ENCODE results near the gene POLR3H. TPM values are rescaled to one million over a fixed set of nuclear protein-coding genes. Genes with fewer than 3 reads are reported as not detected.

Gene POLR3H
- polyA plus RNA-seq, 1 donor (not counting 4 experiments of a cell fraction or from before 2014, with no cell fraction given) = 44.7 TPM

DNA sequence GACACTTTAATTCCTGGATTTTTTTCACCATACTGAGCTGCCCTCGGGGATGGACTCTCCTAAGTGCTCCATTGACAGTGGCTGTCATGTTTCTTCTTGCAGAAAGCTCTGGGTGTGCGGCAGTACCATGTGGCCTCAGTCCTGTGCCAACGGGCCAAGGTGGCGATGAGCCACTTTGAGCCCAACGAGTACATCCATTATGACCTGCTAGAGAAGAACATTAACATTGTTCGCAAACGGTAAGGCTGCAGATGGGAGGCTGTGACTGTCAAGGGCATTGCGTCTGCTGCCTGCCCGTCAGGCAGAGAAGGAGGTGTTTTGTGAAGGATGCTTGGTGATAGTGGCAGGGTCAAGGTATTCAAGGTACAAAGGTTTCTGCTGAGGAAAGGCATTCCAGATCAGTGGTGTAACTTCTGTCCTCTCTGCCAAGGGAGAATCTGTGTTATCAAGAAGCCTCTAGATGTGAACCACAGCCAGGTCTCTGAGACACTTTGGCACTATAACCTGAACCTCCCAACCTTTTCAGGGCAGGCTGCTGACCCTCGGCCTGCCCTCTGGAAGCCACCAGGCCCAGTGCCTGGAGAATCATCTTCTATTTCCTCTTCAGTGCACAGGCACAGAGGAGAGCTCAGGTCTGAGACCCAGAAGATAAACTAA lies 44.5 kb downstream of the POLR3H start:
- no peak for TF ChIP-seq EZH2 (IDR thresholded peaks at IDR 0.05; ENCODE audit: low read length)
- TF ChIP-seq, protein P1, sequence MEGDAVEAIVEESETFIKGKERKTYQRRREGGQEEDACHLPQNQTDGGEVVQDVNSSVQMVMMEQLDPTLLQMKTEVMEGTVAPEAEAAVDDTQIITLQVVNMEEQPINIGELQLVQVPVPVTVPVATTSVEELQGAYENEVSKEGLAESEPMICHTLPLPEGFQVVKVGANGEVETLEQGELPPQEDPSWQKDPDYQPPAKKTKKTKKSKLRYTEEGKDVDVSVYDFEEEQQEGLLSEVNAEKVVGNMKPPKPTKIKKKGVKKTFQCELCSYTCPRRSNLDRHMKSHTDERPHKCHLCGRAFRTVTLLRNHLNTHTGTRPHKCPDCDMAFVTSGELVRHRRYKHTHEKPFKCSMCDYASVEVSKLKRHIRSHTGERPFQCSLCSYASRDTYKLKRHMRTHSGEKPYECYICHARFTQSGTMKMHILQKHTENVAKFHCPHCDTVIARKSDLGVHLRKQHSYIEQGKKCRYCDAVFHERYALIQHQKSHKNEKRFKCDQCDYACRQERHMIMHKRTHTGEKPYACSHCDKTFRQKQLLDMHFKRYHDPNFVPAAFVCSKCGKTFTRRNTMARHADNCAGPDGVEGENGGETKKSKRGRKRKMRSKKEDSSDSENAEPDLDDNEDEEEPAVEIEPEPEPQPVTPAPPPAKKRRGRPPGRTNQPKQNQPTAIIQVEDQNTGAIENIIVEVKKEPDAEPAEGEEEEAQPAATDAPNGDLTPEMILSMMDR (optimal IDR thresholded peaks at IDR 0.05 in 1 of 3, IDR thresholded peaks at IDR 0.05 in 1 of 3, conservative IDR thresholded peaks at IDR 0.05 in 1 of 3; ENCODE audit: extremely low read depth in 1 of 3, insufficient read depth in 2 of 3, low read length in 3 of 3) = no peak
- peaks cover 15% of the 10 kb centered on the region for H3K79me2 ChIP-seq (ENCODE audit: control insufficient read depth, insufficient read depth, low read length)
- no peak overlapping the region for H3K9ac ChIP-seq (ENCODE audit: control insufficient read depth, extremely low read depth, insufficient read depth, low read length)
- H3K9me1 ChIP-seq (ENCODE audit: control insufficient read depth, extremely low read depth, insufficient read depth, low read length) = peaks cover 2% of the 10 kb centered on the region
- H3K4me1 ChIP-seq (ENCODE audit: control insufficient read depth, extremely low read depth, insufficient read depth, low read length) = peaks cover 30% of the 10 kb centered on the region
- no peaks in the 10 kb centered on the region for H3K9me3 ChIP-seq (ENCODE audit: control insufficient read depth, low read depth, low read length)
- FAIRE-seq (no peak), DNase-seq (ENCODE audit: low read depth, low spot score) (no peak)
- H2AFZ ChIP-seq (ENCODE audit: control insufficient read depth, low read length) = no peak overlapping the region
- peaks cover 12 to 24% of the 10 kb centered on the region in 2 experiments for H3K36me3 ChIP-seq (ENCODE audit: control insufficient read depth in 2 of 2, extremely low read depth in 1 of 2, insufficient read depth in 2 of 2, low read length in 2 of 2)
- peaks cover 10% of the 10 kb centered on the region for H4K20me1 ChIP-seq (ENCODE audit: control insufficient read depth, extremely low read depth, insufficient read depth, low read length)
- dilution Hi-C loops (cut with MboI; ENCODE audit: extremely low pct_ligation_motif_present, low sequenced_read_pairs) = no loop called here
- no peak overlapping the region for H3K27ac ChIP-seq (ENCODE audit: control insufficient read depth, insufficient read depth, low read length)
- no peak overlapping the region for H3K4me3 ChIP-seq (ENCODE audit: control insufficient read depth in 2 of 3, extremely low read depth in 1 of 3, insufficient read depth in 2 of 3, low read depth in 1 of 3, low read length in 3 of 3)
- H3K27me3 ChIP-seq (ENCODE audit: control insufficient read depth, extremely low read depth, insufficient read depth, low read length) = no peaks in the 10 kb centered on the region
- peak overlapping the region; percentile 34 for H3K4me2 ChIP-seq (ENCODE audit: control insufficient read depth, extremely low read depth, insufficient read depth, low read depth, low read length)

DNA sequence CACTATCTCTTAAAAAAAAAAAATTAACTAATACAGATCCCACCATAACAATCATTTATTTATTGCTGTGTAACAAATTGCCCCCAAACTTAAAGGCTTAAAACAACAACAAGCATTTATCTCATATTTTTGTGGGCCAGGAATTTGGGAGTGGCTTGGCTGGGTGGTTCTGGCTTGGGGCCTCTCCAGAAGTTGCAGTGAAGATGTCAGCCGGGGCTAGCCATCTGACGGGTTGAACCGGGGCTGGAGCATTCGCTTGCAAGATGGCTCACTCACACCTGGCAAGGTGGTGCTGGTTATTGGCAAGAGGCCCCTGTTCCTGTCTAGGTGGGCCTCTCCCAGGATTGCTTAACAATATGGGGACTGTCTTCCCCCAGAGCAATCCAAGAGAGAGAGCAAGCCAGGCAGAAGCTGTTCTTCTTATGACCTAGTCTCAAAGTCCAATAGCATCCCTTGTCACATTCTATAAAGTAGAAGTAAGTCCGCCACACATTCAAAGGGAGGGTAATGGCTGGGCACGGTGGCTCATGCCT lies 45.9 kb downstream of the POLR3H start:
- Histone ChIP-seq H3K36me3 (ENCODE audit: control insufficient read depth in 2 of 2, extremely low read depth in 1 of 2, insufficient read depth in 2 of 2, low read length in 2 of 2) (peaks cover 10 to 24% of the 10 kb centered on the region in 2 experiments), H4K20me1 (ENCODE audit: control insufficient read depth, extremely low read depth, insufficient read depth, low read length) (peaks cover 10% of the 10 kb centered on the region), H3K4me2 (ENCODE audit: control insufficient read depth, extremely low read depth, insufficient read depth, low read depth, low read length) (peak overlapping the region; percentile 44), H2AFZ (ENCODE audit: control insufficient read depth, low read length) (no peak overlapping the region), H3K9me1 (ENCODE audit: control insufficient read depth, extremely low read depth, insufficient read depth, low read length) (peaks cover 2% of the 10 kb centered on the region), H3K79me2 (ENCODE audit: control insufficient read depth, insufficient read depth, low read length) (peaks cover 21% of the 10 kb centered on the region), H3K4me1 (ENCODE audit: control insufficient read depth, extremely low read depth, insufficient read depth, low read length) (peaks cover 22% of the 10 kb centered on the region), H3K9me3 (ENCODE audit: control insufficient read depth, low read depth, low read length) (no peaks in the 10 kb centered on the region), H3K9ac (ENCODE audit: control insufficient read depth, extremely low read depth, insufficient read depth, low read length) (no peak overlapping the region), H3K27me3 (ENCODE audit: control insufficient read depth, extremely low read depth, insufficient read depth, low read length) (no peaks in the 10 kb centered on the region), H3K27ac (ENCODE audit: control insufficient read depth, insufficient read depth, low read length) (no peak overlapping the region), H3K4me3 (ENCODE audit: control insufficient read depth in 2 of 3, extremely low read depth in 1 of 3, insufficient read depth in 2 of 3, low read depth in 1 of 3, low read length in 3 of 3) (no peak overlapping the region)
- FAIRE-seq = no peak
- dilution Hi-C loops (cut with MboI; ENCODE audit: extremely low pct_ligation_motif_present, low sequenced_read_pairs) = no loop called here
- no peak for DNase-seq (ENCODE audit: low read depth, low spot score)
- no peak for TF ChIP-seq EZH2 (IDR thresholded peaks at IDR 0.05; ENCODE audit: low read length)
- TF ChIP-seq, protein P1 (optimal IDR thresholded peaks at IDR 0.05 in 1 of 3, IDR thresholded peaks at IDR 0.05 in 1 of 3, conservative IDR thresholded peaks at IDR 0.05 in 1 of 3; ENCODE audit: extremely low read depth in 1 of 3, insufficient read depth in 2 of 3, low read length in 3 of 3) = no peak
